HUES48 (cell line): ENCODE results near the gene CALCOCO2.
A peak's percentile ranks its signal among the peaks of the same experiment; 100 is the strongest.

Source experiments
- H3K27ac ChIP-seq: one replicate; pipeline ENCODE4 v1.7.0; 2013; ENCODE audit warnings: low read depth, low read length, inconsistent platforms
- H3K27me3 ChIP-seq: 2 replicates; pipeline ENCODE4 v1.6.1; 2013; ENCODE audit warnings: mild to moderate bottlenecking, low read length; ENCODE audit not compliant: control insufficient read depth, insufficient read depth
- H3K36me3 ChIP-seq: 2 replicates; pipeline ENCODE4 v1.6.1; 2013; ENCODE audit warnings: low read length; ENCODE audit not compliant: control insufficient read depth, insufficient read depth
- H3K4me1 ChIP-seq: 2 replicates; pipeline ENCODE4 v1.6.1; 2013; ENCODE audit warnings: mild to moderate bottlenecking, low read length; ENCODE audit not compliant: control insufficient read depth, insufficient read depth
- H3K4me3 ChIP-seq: 2 replicates; pipeline ENCODE4 v1.5.1; 2013; ENCODE audit warnings: mild to moderate bottlenecking, low read depth, low read length
- H3K9ac ChIP-seq: 2 replicates; pipeline ENCODE4 v1.6.1; 2013; ENCODE audit warnings: mild to moderate bottlenecking, low read depth, low read length, moderate library complexity
- H3K9me3 ChIP-seq: 2 replicates; pipeline ENCODE4 v1.6.1; 2013; ENCODE audit warnings: low read length; ENCODE audit not compliant: control insufficient read depth, insufficient read depth

The CALCOCO2 gene

GRCh38 chr17:48873696-48874443, 43.0 kb downstream of the CALCOCO2 start:
- no peaks in the 10 kb centered on the region; the same call in 1 of the 2 replicates for H3K4me1 ChIP-seq
- no peak overlapping the region for H3K4me3 ChIP-seq
- H3K9ac ChIP-seq, result no peak overlapping the region
- no peaks in the 10 kb centered on the region for H3K9me3 ChIP-seq
- H3K27ac ChIP-seq, result no peak overlapping the region
- no peaks in the 10 kb centered on the region for H3K27me3 ChIP-seq
- no peaks in the 10 kb centered on the region for H3K36me3 ChIP-seq

GRCh38 chr17:48878920-48879898, 48.4 kb downstream of the CALCOCO2 start:
- H3K27ac ChIP-seq, result no peak overlapping the region

GRCh38 chr17:48882272-48882671, 51.4 kb downstream of the CALCOCO2 start:
- H3K36me3 ChIP-seq, result no peaks in the 10 kb centered on the region

More at GRCh38 chr17:48878920-48879898, 48.4 kb downstream of the CALCOCO2 start:
- no peak overlapping the region for H3K9ac ChIP-seq
- H3K4me1 ChIP-seq, result no peaks in the 10 kb centered on the region
- H3K36me3 ChIP-seq, result no peaks in the 10 kb centered on the region
- no peak overlapping the region for H3K4me3 ChIP-seq
- H3K9me3 ChIP-seq, result no peaks in the 10 kb centered on the region
- no peaks in the 10 kb centered on the region for H3K27me3 ChIP-seq

GRCh38 chr17:48883171-48883570, 52.3 kb downstream of the CALCOCO2 start:
- Histone ChIP-seq H3K27ac (no peak overlapping the region), H3K27me3 (no peaks in the 10 kb centered on the region), H3K9ac (no peak overlapping the region), H3K4me3 (no peak overlapping the region), H3K9me3 (no peaks in the 10 kb centered on the region), H3K4me1 (no peaks in the 10 kb centered on the region), H3K36me3 (no peaks in the 10 kb centered on the region)

More at GRCh38 chr17:48882272-48882671, 51.4 kb downstream of the CALCOCO2 start:
- H3K27ac ChIP-seq, result no peak overlapping the region
- no peaks in the 10 kb centered on the region for H3K4me1 ChIP-seq
- H3K9me3 ChIP-seq, result no peaks in the 10 kb centered on the region
- H3K4me3 ChIP-seq, result no peak overlapping the region
- no peak overlapping the region for H3K9ac ChIP-seq
- no peaks in the 10 kb centered on the region for H3K27me3 ChIP-seq

- Histone ChIP-seq H3K9ac (no peak overlapping the region), H3K9me3 (no peaks in the 10 kb centered on the region), H3K4me1 (no peaks in the 10 kb centered on the region), H3K27me3 (no peaks in the 10 kb centered on the region), H3K4me3 (no peak overlapping the region), H3K27ac (no peak overlapping the region), H3K36me3 (peaks cover 8% of the 10 kb centered on the region)
Observed at GRCh38 chr17:48890086-48890485, 59.3 kb downstream of the CALCOCO2 start.

GRCh38 chr17:48892940-48893645, 62.3 kb downstream of the CALCOCO2 start:
- Histone ChIP-seq H3K36me3 (peaks cover 35% of the 10 kb centered on the region), H3K4me3 (peak overlapping the region; percentile 92), H3K4me1 (no peaks in the 10 kb centered on the region), H3K27me3 (no peaks in the 10 kb centered on the region), H3K9me3 (no peaks in the 10 kb centered on the region), H3K27ac (peak overlapping the region; percentile 80), H3K9ac (peak overlapping the region; percentile 65)

- peaks cover 39% of the 10 kb centered on the region for H3K36me3 ChIP-seq
- no peaks in the 10 kb centered on the region for H3K27me3 ChIP-seq
- peak overlapping the region; percentile 65 for H3K9ac ChIP-seq
- H3K4me3 ChIP-seq, result peak overlapping the region; percentile 92
- no peak overlapping the region for H3K27ac ChIP-seq
- H3K9me3 ChIP-seq, result no peaks in the 10 kb centered on the region
- no peaks in the 10 kb centered on the region for H3K4me1 ChIP-seq
Observed at GRCh38 chr17:48893646-48894508, 63.0 kb downstream of the CALCOCO2 start.

- H3K36me3 ChIP-seq, result peaks cover 39% of the 10 kb centered on the region
- H3K4me3 ChIP-seq, result no peak overlapping the region
- no peak overlapping the region for H3K27ac ChIP-seq
- no peak overlapping the region for H3K9ac ChIP-seq
- no peaks in the 10 kb centered on the region for H3K9me3 ChIP-seq
- no peaks in the 10 kb centered on the region for H3K27me3 ChIP-seq
- no peaks in the 10 kb centered on the region for H3K4me1 ChIP-seq
Observed at GRCh38 chr17:48894886-48895285, 64.1 kb downstream of the CALCOCO2 start.

- Histone ChIP-seq H3K36me3 (peaks cover 19% of the 10 kb centered on the region), H3K9ac (no peak overlapping the region), H3K27ac (no peak overlapping the region)
Observed at GRCh38 chr17:48901241-48901640, 70.4 kb downstream of the CALCOCO2 start.

GRCh38 chr17:48903401-48903800, 72.6 kb downstream of the CALCOCO2 start:
- Histone ChIP-seq H3K4me3 (no peak overlapping the region), H3K27me3 (no peaks in the 10 kb centered on the region), H3K9ac (no peak overlapping the region), H3K36me3 (0 out of 2 replicates have a peak, but pooled peaks cover under 1% of the 10 kb centered on the region), H3K9me3 (no peaks in the 10 kb centered on the region), H3K4me1 (no peaks in the 10 kb centered on the region), H3K27ac (no peak overlapping the region)

More at GRCh38 chr17:48901241-48901640, 70.4 kb downstream of the CALCOCO2 start:
- Histone ChIP-seq H3K9me3 (no peaks in the 10 kb centered on the region), H3K27me3 (no peaks in the 10 kb centered on the region), H3K4me1 (no peaks in the 10 kb centered on the region), H3K4me3 (no peak overlapping the region)
